ENCODE results near the gene GABRG3.
"Not testable (repeated sequence)": the region's sequence is repeated elsewhere in the genome, so short reads cannot be mapped to it uniquely, and the experiment has no call there.

GABRG3 gene

GRCh38 chr15:27358751-27359434 is 387.9 kb downstream of the GABRG3 start:
- peak in 2 of 3 donors; percentile 10 to 18 for DNase-seq

DNA sequence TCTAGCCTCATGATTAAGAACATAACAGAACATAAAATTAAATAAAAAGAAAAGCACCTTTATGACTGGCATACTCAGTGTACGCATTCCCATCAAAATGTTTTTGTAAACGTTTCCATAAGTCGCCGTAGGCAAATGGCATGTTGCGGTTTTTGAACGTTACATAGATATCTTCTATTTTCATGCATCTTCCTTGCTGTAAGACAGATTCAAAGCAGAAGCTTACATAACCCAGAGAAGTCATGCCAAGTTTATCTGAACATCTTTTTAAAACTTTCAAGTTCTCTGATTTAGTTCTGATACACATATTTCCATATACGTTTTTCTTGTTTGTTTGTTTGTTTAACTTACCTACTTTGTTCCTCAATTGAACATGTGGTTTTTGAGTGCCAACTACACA is 388.6 kb downstream of the GABRG3 start:
- DNase-seq = no peak

GRCh38 chr15:27360316-27360715 is 389.3 kb downstream of the GABRG3 start:
- DNase-seq = no peak

DNA sequence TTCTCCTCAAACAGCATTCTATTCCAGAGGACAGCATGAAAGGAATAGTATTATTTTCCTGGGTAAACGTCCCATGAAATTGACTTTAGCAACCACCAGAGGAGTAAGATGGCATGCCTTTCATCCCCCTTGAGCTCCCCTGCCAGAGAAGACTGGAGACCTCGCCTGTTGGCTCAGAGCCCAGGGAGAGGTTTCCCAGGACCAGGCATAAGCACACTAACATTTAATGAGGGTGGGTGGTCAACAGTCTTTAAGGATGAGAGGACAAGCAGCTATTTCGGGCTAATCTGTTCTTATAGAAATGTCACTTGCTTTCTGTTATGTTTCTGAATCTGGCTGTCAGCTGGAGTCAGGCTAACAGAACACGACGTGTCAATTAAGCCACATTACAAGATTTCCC is 390.5 kb downstream of the GABRG3 start:
- DNase-seq = no peak

GRCh38 chr15:27365456-27365855 is 394.5 kb downstream of the GABRG3 start:
- DNase-seq = no peak

- not testable (repeated sequence) for DNase-seq
These were observed 406.4 kb downstream of the GABRG3 start for GRCh38 chr15:27377391-27377790.

DNA sequence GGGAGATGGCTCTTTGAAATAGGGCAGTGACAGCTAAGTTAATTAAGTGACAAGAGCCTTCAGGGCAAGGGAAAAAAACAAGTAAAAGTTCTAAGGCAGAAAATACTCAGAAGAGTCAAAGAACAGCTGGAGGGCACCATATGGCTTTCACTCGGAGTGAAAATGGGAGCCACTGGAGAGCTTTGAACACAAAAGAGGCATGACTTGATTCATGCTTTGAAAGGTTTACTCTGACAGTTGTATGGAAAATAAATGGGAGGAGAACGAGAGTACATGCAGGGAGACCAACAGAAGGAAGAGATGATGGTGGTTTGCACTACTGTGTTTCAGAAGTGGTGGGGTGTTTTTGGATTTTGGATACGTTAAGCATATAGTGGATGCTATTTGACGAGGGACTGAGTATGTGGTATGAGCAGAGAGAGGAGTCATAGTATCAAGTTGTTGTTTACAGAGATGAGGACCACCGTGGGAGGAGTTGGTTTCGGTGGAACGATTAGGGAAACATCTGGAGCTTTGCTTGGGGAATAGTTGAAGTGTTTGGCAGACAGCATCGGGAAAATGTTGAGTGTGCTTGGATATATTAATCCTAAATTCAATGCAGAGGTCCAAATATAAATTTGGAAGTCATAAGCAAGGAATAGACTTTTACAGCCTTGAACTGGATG is 411.5 kb downstream of the GABRG3 start:
- DNase-seq = no peak

DNA sequence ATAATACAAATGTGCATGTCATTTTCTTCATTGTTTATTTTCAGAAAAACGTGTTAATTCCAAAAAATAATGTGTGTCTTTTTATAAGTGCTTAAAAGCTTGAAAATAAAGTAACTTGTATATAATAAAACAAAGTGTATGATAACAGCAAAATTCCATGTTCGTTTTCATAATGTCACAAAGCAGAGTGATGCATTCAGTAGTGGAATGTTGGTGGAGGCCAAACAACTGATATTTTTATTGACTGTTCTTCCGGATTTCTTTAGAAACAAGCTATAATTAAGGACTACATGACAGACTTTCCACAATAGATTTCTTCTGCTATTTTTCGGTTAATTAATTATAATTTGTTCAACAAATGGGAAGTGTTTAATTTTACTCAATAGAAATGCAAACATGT is 412.7 kb downstream of the GABRG3 start:
- no peak for DNase-seq

GRCh38 chr15:27392163-27392562 is 421.2 kb downstream of the GABRG3 start:
- no peak for DNase-seq

- no peak for DNase-seq
These were observed 425.5 kb downstream of the GABRG3 start for GRCh38 chr15:27396521-27396920.

GRCh38 chr15:27396996-27397395 is 426.0 kb downstream of the GABRG3 start:
- DNase-seq = no peak

DNA sequence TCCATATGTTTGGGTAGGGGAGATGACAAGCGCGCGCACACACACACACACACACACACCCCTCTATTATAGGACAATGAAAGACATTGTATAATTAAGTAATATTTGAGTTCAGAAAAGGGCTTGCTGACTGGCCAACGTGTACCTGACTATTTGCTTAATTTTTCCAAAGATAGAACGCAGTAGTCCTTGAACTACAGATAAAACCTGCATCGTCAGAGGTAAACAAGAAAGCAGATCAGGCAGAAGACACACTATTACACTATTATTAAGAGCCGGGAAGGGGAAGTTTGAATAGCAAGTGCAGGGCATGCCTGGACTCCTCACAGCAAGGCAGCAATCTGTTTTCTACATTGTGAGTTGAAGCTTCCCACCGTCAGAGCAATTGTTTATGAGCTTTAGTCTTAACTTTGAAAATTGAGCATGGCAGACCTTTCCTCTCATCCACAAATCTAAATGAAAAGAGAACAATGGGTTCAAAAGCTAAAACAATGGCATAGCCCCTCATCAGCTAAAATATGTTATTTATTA is 427.7 kb downstream of the GABRG3 start:
- no peak for DNase-seq

- DNase-seq = no peak
These were observed 428.3 kb downstream of the GABRG3 start for GRCh38 chr15:27399241-27399640.

DNA sequence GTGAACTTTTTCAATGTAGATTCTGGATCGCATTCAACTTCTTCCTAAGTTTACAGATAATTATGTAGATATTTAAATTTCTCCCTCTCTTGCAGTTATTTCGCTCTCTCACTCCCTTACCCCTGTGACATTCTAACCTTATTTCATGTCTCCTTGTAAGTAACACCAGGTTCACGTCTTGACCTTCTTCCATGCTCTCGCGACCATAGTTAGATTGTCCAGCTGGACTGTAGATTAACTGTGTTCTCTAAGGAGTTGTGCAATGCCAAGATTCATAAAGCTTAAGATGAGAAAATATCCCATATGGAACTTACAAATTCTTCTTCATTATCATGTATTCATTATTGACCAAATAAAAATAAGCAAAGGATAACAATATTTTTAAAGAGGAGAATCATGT is 430.5 kb downstream of the GABRG3 start:
- no peak for DNase-seq

DNA sequence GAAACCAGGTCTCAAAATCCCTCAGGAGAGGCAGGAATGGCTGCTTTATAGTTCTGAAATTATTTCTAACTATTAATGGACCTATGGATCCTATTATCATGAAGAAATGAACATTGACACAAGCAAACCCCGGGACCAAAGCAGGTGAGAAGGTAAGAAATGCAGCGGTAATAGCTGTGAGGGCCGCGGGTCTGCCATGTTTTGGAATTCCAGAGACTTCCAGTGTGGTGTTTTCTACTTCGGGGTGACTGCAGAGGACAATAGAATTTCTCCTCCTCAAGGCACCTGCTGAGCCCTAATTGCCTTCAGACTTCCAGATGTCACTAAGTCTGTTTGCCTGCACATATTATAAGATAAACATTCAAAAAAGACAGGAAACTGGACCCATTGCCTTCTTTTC is 437.4 kb downstream of the GABRG3 start:
- no peak for DNase-seq

DNA sequence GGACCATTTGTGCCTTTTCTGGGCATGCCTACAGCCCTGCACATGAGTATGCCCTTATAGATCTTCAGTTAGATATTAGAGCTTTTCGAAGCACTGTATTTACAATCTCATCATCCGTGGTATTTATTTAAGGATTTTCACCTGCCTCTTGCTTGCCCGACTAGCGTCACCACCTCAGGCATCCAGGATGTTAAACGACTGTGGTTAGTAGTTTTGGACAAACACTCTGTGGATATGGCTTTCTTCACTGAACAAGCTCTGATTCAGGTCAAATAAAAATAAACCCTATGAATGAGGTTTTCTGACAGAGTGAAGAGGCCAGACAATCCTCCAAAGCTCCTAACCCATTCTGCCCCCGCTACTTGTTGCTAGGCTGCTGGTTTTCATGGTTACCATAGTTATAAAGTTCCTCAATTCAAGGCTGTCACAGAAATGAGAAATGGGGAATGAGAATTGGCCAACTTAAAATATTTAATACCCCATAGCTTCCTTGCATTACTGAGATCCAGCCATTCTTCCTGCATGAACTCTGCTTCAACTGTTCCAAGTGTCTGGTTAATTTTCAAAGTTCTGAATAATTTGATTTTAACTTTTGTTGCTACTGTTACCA is 440.1 kb downstream of the GABRG3 start:
- no peak for DNase-seq

- no peak for DNase-seq
These were observed 441.4 kb downstream of the GABRG3 start for GRCh38 chr15:27412415-27412814.

GRCh38 chr15:27414168-27414870 is 443.3 kb downstream of the GABRG3 start:
- no peak for DNase-seq

DNA sequence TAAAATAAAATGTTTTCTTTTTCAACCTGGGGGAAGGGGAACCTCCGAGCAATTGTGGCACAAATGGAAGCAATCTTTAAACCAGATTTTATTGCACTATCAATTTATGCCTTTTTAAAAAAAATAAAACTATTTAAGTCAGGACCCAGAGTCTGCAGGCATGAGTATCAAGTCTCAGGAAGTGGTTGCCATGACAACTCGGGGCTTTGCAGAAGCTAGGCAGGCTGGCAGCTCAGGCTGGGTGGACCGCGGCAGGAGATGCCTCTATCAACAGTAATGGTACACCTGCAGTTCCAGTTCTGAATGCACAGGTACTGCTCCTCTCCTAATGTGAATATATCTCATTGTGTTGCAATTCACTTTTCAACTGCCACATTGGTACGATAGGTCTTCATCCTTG is 447.7 kb downstream of the GABRG3 start:
- DNase-seq = no peak

DNA sequence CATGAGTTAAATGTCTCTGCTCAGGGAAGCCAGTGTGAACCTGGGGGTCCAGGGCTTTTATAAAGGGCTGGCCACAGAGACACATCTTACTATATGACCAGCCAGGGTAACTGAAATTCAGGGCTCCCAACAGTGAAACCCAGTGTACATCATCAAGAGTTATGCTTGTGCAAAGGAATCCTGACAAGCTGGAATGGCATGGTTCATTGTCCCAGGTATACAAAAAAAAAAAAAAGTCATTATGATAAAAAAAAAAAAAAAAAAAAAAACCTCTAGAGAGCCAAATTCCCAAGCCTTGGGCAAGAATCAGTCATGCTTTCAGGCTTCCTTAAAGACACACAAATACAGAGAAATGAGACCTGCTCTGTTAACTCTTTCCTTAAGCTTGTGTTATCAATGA is 452.0 kb downstream of the GABRG3 start:
- DNase-seq = no peak

DNA sequence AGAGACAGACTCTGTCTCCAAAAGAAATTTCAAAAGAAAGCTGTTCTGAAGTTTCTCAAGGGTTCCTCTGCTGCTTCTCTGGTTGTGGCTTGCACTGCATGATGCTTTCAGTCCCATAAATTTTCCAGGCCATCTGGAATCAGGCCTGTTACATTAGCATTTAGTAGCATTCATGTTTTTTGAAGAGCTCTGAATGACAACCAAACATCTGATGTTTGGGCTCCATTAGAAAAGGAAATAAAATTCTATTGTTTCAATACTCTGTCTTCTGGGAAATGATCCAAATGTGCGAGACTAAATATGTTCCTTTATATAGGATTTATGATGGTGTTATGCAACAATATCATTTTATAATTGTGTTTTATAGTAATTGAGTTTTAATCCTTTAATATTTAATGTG is 455.8 kb downstream of the GABRG3 start:
- no peak for DNase-seq

DNA sequence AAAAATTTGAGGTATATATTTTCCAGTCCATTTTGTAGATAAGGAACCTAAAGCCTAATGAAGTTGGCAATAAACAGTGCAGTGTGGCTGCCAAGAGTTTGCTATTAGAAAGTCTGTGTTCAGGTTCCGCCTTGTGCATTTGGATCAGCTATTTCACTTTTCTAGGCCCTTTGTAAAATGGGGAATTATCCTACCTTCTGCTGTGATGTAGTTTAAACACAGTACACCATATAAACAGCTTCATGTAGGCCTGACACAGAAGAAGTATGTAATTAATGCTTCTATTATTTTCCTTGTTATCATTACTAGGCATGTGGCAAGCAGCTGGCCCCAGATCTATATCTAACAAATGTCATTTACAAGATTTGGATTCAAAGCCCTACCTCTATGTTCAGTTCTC is 456.3 kb downstream of the GABRG3 start:
- no peak for DNase-seq

- no peak for DNase-seq
These were observed 457.2 kb downstream of the GABRG3 start for GRCh38 chr15:27428151-27428550.

DNA sequence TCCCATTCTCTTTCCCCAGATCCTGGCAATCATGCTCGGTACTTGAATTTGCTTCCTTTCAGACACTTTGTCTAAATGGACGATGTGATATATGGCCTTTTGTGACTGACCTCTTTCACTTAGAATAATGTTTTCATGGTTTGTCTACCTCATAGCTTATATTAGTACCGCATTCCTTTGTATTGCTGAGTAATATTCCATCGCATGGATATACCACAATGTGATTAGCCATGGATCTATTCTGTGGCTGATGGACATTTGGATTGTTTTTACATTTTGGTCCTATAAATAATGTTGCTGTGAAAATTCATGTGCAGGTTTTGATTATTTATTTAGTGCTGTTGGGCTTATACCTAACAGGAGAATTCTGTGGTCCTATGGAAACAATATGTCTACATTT is 458.6 kb downstream of the GABRG3 start:
- DNase-seq = no peak
